ENCODE results near the gene PHEX. TPM values are rescaled to one million over a fixed set of nuclear protein-coding genes. Genes with fewer than 3 reads are reported as not detected.

PHEX gene
- total RNA-seq, 1 experiment from 2014 or later: 0.04 TPM

DNA sequence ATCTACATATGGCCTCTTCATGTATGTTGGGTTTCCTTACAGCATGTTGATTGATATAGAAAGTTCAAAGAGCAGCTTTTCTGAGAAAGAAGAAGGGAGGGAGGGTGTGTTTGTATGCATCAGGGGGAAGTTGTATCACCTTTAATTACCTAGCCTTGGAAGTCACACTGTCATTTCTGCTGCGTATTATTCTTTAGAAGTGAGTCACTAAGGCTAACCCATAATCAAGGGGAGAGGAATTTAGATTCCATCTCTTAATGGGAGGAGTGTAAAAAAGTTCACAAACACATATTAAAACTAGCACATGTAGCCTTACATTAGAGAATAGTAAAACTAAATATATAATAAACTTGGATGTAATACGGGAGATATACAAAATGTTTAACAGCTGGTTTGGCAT, 154.0 kb downstream of the PHEX start (continued):
- no peak for TF ChIP-seq ZNF121 (CRISPR knock-in tag; IDR thresholded peaks at IDR 0.05)

DNA sequence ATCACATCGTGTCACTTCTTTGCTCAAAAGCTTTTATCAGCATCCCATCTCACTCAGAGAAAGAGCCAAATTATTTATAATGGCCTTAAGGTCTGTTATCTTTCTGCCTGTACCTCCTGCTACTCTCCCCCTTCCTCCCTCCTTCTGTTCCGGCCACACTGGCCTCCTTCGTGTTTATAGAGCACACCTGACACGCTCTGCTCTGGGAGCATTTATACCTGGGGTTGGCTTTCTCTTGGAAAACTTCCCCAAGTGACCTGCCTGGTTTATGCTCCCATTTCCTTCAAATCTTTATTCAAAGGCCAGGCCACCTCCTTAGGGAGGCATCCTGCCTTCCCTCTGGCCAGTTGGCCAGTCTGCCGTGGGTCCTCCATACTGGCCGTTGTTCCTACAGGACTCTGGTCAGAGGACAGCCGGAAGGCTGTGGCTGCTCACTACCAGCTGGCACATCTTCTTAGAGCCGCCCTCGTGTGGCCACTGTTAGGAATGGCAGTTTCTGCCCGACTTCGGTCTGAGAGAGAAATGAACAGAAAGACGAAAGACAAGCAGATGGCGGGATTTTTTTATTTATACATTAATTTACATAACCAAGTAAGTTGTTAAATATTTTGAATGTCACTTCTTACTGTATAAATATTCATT, 160.4 kb downstream of the PHEX start:
- Mint-ChIP-seq H3K27ac (no peak overlapping the region), H3K9me3 (no peaks in the 10 kb centered on the region), H3K4me1 (no peaks in the 10 kb centered on the region), H3K4me3 (no peak overlapping the region), H3K27me3 (ENCODE audit: low read depth) (no peaks in the 10 kb centered on the region), H3K36me3 (no peaks in the 10 kb centered on the region)
- TF ChIP-seq JAZF1 (CRISPR knock-in tag; IDR thresholded peaks at IDR 0.05) (no peak), ATF1 (CRISPR knock-in tag; IDR thresholded peaks at IDR 0.05) (no peak)
- TF ChIP-seq, protein P1, sequence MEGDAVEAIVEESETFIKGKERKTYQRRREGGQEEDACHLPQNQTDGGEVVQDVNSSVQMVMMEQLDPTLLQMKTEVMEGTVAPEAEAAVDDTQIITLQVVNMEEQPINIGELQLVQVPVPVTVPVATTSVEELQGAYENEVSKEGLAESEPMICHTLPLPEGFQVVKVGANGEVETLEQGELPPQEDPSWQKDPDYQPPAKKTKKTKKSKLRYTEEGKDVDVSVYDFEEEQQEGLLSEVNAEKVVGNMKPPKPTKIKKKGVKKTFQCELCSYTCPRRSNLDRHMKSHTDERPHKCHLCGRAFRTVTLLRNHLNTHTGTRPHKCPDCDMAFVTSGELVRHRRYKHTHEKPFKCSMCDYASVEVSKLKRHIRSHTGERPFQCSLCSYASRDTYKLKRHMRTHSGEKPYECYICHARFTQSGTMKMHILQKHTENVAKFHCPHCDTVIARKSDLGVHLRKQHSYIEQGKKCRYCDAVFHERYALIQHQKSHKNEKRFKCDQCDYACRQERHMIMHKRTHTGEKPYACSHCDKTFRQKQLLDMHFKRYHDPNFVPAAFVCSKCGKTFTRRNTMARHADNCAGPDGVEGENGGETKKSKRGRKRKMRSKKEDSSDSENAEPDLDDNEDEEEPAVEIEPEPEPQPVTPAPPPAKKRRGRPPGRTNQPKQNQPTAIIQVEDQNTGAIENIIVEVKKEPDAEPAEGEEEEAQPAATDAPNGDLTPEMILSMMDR (IDR thresholded peaks at IDR 0.05): peak; percentile 48
- peak; percentile 62 for DNase-seq (ENCODE audit: low spot score)
- CTCF ChIA-PET: interaction anchor here (1.0 kb wide), 2 partner anchors 57 to 207 kb away, joined by 5 to 9 read pairs; no protein-coding TSS in a partner anchor
- POLR2A ChIA-PET: no interaction called here
- ATAC-seq: peak; percentile 81

DNA sequence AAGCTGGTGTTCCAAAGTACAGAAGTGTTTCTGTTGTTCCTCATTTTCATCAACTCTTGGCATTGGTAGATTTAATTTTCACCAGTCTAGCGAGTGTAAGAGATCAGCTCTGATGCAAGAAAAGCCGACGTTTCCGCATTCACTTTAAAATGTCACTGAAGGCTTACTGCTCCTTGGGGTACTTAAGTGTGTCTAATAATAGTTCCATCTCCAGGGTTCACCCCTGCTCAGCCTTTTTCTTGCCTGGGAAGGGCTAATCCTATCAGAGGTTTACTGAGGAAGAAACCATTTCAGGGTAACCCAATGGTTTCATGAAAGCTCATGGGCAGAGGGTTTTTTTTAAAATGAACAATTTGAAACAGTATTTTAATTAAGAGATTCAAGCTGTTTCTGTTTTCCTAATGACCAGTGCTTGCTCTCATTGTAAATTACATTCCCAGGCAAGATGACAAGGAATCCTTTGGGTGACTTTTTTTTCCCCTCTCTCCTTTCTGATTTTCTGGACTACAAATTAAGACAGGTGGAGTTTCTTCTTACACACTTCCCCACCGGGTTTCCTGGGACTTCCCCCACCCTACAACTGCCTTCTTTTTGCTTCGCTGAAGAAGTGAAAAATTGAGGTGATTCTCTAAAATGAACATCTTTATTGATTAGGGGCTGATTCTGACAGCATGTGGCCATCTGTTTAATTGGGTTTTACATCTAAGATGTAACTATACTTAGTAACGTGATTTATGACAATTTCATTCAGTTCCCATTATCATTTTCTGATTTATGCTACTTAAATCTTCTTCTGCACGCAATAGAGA, 161.9 kb downstream of the PHEX start:
- TF ChIP-seq SMAD4 (CRISPR knock-in tag; IDR thresholded peaks at IDR 0.05) (no peak), NFE2L1 (CRISPR knock-in tag; IDR thresholded peaks at IDR 0.05) (no peak), CREB1 (CRISPR knock-in tag; IDR thresholded peaks at IDR 0.05) (no peak), EMX1 (CRISPR knock-in tag; IDR thresholded peaks at IDR 0.05) (no peak), NFYB (CRISPR knock-in tag; conservative IDR thresholded peaks at IDR 0.05; ENCODE audit: low read depth) (no peak), MXD4 (CRISPR knock-in tag; IDR thresholded peaks at IDR 0.05; ENCODE audit: borderline replicate concordance) (no peak)
- TF ChIP-seq, protein P2, sequence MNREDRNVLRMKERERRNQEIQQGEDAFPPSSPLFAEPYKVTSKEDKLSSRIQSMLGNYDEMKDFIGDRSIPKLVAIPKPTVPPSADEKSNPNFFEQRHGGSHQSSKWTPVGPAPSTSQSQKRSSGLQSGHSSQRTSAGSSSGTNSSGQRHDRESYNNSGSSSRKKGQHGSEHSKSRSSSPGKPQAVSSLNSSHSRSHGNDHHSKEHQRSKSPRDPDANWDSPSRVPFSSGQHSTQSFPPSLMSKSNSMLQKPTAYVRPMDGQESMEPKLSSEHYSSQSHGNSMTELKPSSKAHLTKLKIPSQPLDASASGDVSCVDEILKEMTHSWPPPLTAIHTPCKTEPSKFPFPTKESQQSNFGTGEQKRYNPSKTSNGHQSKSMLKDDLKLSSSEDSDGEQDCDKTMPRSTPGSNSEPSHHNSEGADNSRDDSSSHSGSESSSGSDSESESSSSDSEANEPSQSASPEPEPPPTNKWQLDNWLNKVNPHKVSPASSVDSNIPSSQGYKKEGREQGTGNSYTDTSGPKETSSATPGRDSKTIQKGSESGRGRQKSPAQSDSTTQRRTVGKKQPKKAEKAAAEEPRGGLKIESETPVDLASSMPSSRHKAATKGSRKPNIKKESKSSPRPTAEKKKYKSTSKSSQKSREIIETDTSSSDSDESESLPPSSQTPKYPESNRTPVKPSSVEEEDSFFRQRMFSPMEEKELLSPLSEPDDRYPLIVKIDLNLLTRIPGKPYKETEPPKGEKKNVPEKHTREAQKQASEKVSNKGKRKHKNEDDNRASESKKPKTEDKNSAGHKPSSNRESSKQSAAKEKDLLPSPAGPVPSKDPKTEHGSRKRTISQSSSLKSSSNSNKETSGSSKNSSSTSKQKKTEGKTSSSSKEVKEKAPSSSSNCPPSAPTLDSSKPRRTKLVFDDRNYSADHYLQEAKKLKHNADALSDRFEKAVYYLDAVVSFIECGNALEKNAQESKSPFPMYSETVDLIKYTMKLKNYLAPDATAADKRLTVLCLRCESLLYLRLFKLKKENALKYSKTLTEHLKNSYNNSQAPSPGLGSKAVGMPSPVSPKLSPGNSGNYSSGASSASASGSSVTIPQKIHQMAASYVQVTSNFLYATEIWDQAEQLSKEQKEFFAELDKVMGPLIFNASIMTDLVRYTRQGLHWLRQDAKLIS (CRISPR knock-in tag; IDR thresholded peaks at IDR 0.05; ENCODE audit: borderline replicate concordance): no peak
- TF ChIP-seq, protein P3, sequence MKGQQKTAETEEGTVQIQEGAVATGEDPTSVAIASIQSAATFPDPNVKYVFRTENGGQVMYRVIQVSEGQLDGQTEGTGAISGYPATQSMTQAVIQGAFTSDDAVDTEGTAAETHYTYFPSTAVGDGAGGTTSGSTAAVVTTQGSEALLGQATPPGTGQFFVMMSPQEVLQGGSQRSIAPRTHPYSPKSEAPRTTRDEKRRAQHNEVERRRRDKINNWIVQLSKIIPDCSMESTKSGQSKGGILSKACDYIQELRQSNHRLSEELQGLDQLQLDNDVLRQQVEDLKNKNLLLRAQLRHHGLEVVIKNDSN (CRISPR knock-in tag; IDR thresholded peaks at IDR 0.05): no peak
- TF ChIP-seq, protein P4, sequence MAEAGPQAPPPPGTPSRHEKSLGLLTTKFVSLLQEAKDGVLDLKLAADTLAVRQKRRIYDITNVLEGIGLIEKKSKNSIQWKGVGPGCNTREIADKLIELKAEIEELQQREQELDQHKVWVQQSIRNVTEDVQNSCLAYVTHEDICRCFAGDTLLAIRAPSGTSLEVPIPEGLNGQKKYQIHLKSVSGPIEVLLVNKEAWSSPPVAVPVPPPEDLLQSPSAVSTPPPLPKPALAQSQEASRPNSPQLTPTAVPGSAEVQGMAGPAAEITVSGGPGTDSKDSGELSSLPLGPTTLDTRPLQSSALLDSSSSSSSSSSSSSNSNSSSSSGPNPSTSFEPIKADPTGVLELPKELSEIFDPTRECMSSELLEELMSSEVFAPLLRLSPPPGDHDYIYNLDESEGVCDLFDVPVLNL (CRISPR knock-in tag; IDR thresholded peaks at IDR 0.05; ENCODE audit: borderline replicate concordance, low read depth): no peak
- TF ChIP-seq, protein P5, sequence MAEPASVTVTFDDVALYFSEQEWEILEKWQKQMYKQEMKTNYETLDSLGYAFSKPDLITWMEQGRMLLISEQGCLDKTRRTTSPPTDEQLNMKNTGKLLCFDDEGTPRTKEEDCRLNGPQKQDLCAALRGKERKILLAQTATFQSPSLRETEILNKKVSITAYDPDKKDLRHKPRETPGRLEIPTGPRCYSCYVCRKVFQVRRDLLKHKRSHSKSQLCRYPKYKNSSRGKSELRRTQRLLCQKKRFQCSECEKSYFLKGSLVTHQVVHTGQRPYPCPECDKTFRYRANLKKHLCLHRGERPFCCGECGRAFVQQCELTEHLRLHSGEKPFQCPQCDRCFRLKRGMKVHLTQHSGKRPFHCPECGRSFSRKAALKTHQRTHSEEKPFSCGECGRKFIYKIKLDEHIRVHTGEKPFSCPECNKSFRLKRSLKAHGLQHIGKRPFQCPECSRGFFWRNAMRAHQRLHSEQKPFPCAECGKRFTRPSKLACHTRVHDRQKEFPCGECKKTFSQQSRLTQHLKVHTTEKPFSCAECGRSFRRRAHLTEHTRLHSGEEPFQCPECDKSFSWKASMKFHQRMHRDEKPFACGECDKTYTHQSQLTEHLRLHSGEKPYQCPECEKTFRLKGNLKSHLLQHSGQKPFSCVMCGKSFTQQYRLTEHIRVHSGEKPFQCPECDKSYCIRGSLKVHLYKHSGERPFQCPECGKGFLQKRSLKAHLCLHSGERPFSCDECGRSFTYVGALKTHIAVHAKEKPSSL (CRISPR knock-in tag; conservative IDR thresholded peaks at IDR 0.05): no peak
- DNase-seq (ENCODE audit: low spot score) (no peak), ATAC-seq (no peak)
- Mint-ChIP-seq H3K36me3 (no peaks in the 10 kb centered on the region), H3K27ac (no peak overlapping the region), H3K4me1 (no peaks in the 10 kb centered on the region), H3K27me3 (ENCODE audit: low read depth) (no peaks in the 10 kb centered on the region), H3K4me3 (no peak overlapping the region), H3K9me3 (peaks cover 5% of the 10 kb centered on the region)
- POLR2A ChIA-PET: no interaction called here
- CTCF ChIA-PET: no interaction called here
